NCI-H187 treated with DMSO at 0.1 percent for 48 hours (cell line): Measurements from ENCODE around the gene NAPEPLD.

Source experiments
- DNase-seq: peaks from one replicate; lab custom pipeline; 2025; lab: John Stamatoyannopoulos, UW

NAPEPLD gene

DNA sequence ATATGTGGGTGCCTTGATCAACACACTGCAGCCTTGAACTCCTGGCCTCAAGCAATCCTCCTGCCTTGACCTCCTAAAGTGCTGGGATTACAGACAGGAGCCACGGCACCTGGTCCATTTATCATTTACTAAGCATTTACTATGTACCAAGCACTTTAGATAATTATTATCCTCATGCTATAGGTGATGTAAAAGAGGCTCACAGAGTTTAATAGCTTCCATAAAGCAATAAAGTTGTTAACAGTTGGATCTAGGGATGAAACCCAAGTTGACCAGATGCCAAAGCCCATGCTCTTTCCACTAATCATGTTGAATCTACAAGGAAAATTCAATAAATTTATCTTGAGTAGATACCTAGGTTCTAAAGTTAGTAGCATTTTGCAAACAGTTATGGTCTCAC is 5.0 kb downstream of the NAPEPLD start:
- no peak for DNase-seq

DNA sequence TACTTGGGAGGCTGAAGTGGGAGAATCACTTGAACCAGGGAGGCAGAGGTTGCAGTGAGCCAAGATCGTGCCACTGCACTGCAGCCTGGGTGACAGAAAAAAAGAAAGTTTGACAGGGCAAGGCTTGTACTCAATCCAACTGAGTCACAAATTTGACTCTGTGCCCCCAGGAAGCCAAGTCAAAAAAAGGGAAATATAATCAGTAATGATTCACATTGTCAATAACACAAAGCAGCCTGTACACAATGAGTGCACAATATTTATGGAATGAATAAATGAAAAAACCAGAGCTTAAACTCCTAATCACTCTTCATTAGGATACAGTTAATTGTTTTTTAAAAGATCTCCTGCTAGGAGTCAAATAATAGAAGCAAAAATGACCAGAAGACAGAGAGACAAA is 6.4 kb downstream of the NAPEPLD start:
- DNase-seq, result no peak

DNA sequence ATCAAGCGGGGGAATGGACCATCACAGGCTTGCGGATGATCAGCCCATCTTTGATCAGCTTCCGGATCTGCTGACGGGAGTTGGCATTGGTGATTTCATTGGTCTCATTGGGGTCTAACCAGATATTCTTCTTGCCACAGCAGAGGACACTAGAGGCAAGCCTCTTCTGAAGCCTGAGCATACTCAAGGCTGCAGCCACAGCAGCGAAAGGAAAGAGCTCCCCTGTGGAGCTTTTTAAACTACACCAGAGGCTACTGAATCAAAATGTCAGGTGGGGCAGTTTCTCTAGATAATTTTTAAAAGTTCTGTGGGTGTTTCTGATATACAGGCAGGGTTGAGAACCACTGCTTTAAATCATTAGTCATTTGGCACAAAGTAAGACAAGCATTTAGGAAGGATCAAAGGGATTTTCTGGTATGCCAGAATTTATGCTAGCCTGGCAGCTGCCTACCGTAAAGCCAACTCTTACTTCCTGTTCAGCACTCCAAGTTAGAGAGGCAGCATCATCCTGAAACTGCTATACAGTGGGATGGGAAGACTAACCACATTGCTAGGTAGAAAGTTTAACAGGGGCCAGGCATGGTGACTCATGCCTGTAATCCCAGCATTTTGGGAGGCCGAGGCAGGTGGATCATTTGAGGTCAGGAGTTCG is 7.0 kb downstream of the NAPEPLD start:
- DNase-seq, result no peak

DNA sequence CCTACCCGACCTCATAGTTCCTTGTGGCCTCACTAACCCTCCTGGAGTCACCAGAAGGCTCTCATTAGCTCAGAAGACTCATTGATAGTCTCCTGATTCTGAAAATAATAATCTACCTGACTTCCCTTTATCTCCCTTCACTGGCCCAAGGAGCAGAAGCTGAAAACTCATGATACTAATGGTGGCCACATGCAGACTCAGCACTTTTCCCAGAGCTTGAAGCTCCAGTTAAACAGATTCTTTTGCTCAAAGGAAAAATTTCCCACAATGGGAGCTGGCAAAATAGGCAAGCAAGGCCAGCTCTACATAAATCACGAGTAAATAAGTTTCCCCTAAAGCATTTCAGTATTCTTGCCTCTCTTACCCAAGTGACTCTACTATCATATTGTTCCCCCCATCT is 8.2 kb downstream of the NAPEPLD start:
- no peak for DNase-seq

DNA sequence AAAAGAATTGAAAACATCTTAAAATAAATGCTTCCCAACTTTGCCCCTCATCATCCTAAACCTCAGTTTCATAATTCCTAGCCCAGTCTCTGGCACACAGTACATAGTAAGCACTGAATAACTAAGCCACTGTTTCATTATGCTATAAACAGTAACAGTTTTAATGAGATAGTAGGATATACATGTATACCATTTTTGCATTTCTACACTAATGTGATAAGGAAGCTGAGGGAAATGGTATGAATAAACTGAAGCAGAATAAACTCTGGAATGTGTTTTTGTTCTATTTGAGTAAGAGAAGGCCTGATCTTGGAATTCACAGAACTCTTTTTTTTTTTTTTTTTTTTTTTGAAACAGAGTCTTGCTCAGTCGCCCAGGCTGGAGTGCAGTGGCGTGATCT is 8.8 kb downstream of the NAPEPLD start:
- no peak for DNase-seq

DNA sequence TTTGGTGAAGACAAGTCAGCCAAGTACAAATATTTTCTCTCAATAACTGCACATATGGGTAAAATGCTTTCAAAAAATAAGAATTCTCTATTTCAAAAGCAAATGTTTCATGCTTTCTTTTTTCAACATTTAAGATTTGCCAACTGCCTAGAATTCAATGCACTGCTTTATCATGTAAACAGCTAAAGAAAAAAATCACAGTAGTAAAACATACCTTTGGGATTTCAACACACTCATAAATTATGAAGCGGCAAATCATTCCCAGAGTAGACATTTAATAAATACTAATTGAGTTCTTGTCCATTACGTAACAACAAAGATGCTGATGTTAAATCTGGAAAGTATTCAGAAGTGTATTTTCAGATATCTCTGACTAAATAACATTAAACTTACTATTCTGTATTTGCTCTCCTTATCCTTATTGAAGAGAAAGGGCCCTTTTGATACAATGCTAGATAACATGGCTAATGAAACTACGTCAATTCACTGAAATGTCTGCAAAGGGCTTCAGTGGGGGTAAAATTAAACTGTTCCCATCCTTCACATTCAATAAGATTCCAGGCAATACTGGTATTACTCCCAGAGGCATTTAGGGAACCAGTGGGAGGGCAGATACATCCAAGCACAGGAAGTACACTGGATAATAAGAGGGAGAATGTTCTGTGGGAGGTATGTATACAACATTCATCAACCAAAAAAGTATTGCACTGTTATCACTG is 13.9 kb downstream of the NAPEPLD start:
- no peak for DNase-seq

DNA sequence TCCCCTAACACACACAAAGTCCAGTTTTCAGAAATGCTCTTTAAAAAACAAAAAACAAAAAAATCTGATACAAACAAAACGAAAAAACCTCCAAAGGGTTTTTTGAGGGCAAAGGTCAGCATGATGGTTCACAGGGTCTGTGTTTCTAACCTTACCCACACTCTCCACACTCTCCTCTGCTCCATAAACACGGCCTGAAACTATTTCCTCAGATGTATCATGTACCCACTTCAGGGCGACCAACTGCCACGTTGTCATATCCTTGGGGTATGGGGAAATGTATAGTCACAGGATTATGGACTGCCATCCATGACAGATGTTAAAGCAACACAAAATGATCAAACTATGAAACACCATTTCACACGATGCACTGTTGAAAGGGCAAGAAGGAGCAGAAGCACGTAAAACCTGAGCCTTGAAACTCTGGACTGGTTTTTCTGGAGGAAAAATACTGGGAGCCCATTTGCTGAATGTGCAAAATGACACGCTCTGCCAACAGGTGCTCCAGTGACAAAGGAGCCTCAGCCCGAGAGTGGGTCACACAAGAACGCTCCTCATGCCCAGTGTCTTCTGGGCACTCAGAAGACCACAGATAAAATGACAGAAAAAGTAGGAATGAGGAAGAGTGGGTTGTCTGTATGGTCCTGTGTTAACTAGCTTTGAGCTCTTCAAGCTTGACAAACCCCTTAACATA is 15.8 kb downstream of the NAPEPLD start:
- no peak for DNase-seq

DNA sequence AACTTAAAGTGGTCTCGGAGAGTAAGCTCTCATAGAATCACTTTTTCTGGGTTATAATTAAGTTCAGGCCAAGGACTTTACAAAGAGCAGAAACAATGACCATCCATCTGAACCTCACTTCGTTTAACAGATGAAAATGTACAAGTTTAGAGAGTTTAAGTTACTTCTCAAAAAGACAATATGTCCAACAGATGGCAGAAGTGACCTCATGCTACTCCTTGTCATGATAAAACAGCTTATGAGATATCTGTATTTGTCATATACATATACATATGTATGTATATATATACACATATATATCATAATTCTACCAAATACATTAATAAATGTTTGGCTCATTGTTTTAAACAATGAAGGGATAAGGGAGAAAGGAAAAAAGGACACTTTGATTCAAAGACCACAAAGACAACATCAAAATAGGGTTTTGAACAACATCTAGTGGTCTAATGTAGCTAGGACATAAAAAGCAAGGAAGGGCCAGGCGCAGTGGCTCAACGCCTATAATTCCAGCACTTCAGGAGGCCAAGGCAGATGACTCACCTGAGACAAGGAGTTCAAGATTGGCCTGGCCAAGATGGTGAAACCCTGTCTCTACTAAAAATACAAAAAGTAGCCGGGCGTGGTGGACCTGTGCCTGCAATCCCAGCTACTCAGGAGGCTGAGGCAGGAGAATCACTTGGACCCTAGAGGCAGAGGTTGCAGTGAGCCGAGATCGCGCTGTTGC is 17.8 kb downstream of the NAPEPLD start:
- no peak for DNase-seq

DNA sequence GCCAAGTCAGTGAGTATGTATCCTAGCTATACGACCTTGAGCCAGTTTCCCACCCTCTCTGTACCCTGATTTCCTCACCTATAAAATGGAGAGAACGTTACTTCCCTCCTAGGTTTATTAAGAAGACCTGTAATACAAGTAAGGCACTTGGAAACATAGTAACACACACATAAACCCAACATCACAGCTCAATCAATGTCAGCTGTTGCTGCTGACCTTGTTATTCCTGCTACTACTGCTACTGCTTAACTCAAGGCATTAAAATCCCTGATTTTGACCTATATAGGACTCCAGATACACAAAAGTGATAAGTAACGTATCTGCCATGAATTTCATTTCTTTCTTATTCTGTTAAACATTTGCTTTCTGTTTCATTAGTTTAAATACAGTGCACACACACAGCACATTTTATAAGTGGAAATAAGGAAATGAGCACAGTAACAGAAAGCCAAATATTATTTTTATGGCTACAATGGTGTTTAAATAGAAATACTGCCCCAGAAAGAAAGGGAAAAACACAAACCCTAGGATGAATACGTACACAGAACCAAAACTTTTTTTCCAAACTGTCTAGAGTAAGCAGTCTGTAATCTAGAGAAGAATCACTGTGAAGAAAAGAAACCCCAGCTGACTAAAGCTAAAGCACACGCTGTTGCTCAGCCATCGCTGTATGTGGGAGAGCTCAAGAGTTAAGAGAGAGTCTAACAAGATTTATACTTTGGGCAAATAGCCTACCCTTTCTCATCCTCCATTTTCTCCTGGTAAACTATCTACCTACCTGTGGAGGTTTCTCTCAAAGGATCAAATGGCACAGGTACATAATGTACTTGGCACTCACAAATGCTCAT is 19.0 kb downstream of the NAPEPLD start:
- no peak for DNase-seq

DNA sequence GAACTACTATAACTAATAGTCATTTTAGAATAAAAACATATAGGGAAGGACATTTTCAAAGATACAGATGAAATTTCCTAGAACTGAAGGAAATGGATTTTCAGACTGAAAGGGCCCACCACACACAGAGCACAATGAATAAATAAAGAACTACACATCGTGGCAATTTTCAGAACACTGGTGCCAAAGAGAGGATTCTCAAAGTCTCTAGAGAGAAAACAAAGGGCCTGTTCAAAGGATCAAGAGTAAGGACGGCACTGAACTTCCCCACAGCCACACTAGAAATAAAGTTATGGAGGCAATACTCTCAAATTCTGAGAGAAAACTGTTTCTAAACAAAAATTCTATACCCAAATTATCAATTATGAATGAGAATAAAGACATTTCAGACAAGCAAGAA is 21.9 kb downstream of the NAPEPLD start:
- DNase-seq, result no peak

DNA sequence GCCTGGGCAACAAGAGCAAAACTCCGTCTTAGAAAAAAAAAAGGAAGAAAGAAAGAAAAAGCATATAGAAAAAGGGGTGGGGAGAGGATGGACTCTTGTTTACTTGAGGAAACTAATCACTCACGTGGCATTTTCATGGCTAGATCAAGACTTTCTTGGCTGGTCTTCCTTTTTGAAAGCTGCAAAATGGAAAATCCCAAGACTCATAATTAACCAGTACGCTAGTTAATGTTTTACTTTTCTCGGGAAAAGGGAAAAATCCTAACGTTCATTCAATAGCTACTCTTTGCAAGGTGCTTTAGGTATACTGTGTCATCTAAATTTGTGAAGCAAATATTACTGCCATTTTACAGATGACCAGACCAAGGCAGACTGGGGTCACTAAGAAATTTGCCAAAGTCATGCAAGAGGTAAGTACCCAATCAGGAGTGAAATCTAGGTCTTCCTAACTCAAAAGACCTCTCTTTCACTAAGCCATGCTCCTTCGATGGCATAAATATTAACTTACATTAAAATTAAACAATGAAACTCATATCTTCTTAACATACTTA is 24.4 kb downstream of the NAPEPLD start:
- DNase-seq, result no peak

DNA sequence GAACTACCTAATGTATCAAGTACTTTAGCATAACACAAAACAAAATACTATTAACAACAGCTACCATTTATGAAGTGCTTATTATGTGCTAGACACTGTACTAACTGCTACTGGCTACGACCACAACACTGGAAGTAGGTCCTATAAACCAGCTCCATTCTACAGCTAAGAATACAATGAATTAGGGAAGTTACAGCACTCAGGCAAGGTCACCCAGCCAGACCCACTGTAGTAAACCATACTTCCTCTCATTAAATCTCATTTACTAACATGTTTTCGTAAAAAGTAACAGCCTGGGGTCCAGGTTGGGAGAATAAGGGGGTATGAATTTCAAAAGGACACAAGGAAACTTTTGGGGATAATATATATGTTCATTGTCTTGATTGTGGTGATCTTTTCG is 25.4 kb downstream of the NAPEPLD start:
- DNase-seq, result no peak

DNA sequence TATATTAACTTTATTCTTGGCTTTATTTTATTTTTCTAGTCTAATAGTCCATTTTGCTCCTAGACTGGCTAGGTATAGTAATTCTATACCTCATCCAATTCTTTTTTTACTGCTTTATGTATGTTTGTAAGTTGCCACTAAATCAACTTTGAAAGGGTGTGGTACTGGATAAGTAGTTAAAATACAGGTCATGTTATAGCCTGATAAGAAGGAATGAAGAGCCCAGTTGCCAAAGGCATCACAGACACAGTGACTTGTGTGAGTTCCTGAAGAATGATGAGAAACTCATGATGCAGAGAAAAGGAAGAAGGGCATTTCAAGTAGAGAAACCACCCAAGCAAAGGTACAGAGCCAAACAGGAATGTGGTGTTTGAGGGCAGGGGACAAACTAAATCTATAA is 27.3 kb downstream of the NAPEPLD start:
- DNase-seq, result no peak

DNA sequence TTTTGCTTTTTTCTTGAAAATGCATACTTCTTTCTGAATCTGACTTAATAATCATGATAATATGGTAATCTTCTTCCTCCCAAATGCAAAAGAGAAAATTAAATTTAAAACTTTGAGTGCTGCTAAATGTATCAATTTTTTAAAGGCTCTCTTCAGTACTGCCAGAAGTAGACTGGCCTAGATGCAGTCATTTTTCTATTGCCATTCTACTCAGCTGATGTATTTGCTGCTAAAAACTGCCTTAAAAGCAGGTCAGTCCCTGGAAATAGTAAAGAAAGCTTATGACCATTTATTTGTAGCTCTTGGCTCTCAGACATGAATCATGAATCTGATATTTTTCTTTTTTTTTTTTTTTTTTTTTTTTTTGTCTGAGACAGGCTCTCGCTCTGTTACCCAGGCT is 28.5 kb downstream of the NAPEPLD start:
- no peak for DNase-seq

DNA sequence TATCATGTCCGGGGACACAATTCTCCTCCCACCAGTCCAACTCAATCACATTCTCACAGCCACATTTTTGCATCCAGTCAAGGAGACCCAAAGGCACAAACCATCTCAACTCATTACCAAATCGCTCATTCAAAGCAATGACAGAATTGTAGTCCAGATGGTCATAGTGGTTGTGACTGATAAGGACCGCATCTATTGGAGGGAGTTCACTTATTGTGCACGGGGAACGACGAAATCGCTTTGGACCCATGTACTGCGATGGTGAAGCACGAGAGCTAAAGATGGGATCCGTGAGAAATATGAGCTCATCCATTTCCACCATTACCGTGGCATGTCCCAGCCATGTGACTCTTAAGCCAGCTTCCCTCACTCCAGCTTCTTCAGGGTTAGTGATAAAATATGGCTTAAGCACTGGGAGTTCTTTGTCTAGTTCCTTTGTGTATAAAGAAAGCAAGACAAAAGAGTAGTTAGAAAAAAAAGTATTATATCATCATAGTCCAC is 29.1 kb downstream of the NAPEPLD start:
- no peak for DNase-seq

DNA sequence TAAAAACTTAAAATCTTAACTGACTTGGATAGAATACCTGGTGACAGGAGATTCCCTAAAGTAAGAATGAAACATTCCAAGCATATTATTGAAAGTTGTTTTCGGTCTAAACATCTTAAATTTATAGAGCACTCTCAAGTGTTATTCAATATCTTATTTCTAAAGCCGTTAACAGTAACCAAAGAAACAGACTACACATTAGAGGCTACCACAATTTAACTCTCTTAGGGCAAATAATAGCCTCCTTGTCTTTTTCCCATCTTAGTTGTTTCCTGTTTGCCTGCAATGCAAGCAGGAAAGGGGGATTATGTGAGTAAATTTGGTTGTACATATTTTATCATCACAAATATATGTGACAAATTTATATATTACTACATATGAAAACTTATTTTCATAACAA is 31.4 kb downstream of the NAPEPLD start:
- no peak for DNase-seq

DNA sequence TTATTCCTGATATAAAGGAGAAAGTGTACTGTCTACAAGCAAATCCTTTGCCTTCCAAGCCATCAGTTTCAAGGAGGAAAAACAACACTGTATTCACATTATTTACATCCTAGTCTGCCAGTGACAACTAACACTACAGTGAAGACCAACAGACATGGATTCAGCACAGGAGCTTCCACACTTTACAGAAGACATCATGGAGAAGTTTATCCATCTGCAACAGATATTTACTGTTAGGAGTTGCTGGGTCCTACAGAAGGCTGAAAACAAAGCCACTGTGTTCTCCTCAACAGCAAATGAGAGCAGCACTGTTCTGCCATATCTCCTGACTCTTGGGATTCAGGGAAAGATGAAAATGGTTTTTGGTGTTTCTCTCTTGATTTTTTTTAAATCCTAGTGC is 31.9 kb downstream of the NAPEPLD start:
- no peak for DNase-seq

DNA sequence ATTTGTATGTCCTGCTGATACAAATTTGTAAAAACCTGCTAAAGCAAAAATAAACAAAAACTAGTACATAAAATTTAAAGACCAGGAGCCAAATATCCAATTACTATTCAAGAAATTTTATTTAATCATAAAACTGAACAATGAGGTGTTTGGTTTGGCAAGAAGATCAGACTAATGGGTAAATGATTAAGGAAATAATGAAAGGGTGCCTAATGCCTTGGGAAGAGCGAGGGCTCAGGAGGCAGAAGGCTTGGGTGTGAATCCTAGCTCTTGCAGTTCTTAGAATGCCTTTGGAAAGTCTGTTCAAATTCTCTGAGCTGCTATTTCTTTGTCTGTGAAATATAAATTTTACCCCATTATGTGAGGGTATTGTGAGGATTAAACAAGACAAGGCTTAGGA is 32.4 kb downstream of the NAPEPLD start:
- DNase-seq, result no peak

DNA sequence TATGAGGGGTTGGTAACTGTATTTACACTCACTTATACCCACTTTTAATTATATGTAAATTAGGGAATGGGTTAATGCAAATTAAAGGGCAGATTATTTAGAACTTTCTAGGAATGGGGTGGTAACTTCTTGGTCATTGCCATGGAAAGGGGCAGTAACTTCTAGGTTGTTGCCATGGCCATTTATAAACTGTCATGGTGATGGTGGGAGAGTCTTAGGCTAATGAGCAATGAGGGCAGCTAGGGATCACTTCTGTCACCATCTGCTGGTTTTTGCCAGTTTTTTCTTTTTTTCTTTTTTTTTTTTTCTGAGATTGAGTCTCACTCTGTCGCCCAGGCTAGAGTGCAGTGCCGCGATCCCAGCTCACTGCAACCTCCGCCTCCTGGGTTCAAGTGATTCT is 33.1 kb downstream of the NAPEPLD start:
- DNase-seq, result no peak

DNA sequence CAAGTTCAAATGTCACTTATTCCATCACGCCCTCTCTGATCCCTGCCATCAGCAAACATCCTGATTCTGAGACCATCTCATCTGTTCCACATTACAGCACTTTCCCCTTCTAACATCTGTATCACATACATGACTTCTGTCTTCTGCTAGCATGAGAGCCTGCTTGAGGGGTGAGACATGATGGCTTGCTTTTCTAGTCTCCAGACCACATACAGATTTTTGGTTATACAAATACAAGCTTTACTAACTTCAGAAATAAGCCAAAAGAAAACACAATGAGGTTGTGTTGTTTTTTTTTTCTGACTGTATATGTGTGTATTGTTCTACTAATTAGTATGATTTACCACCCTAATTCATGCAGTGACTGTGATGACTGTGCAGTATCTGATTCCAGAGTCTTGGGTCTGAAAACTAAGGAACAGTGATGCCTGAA is 34.3 kb downstream of the NAPEPLD start:
- DNase-seq, result no peak

DNA sequence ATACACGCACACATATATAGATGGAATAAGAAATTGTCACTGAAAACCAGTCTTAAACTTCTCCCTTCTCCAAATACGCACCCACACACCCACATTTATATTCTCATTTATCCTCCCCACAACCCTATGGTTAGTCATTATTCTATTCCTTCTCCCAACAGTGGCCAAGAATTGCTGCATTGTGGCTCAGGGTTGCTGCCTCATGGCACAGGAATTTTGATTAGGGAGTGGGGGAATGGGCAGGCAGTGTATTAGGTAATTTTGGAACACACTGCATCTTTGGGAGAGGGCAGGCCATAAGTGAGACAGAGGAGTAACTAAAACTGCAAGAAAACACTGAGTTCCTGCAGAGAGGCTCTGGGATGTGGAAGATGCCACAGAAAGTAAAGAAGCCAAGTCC is 35.7 kb downstream of the NAPEPLD start:
- no peak for DNase-seq
